Amniotic stem cell (primary cell): ENCODE measurements around the gene PGBD5.
A peak's percentile ranks its signal among the peaks of the same experiment; 100 is the strongest.

ENCODE experiments used
- DNase-seq: peaks from one replicate; lab custom pipeline; 2025; lab: John Stamatoyannopoulos, UW

Gene PGBD5

DNA sequence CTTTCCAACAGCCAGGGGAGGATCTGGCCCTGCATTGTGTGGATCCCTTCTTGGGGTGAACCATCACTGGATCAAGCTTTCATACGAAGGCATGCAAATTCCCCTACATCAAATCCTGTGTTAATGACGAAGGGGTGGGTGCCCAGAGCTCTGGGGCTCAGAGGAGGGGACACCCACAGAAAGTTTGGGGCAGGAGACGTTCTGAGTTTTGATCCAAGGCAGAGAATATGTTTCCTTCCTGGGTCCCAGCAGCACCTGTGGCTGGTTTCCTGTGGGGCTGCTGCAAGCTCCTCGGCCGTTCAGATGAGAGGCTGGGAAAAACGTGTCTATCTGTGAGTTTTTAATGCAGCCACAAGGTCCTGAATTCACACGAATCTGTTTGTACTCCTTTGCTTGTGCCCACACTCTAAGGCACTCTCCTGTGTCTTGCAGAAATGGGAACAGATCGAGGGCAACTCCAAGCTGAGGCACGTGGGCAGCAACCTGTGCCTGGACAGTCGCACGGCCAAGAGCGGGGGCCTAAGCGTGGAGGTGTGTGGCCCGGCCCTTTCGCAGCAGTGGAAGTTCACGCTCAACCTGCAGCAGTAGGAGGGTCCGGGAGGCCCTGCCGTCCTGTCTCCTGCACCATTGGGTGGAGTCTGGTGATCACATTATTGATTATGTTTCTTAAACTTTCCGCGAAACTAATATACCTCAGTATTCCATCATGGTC lies 147.1 kb downstream of the PGBD5 start:
- no peak for DNase-seq

- no peak for DNase-seq
These were observed 147.8 kb downstream of the PGBD5 start for GRCh38 chr1:230278376-230278775.

- DNase-seq = no peak
These were observed 148.7 kb downstream of the PGBD5 start for GRCh38 chr1:230277201-230278025.

- no peak for DNase-seq
These were observed 149.7 kb downstream of the PGBD5 start for GRCh38 chr1:230276401-230276800.

DNA sequence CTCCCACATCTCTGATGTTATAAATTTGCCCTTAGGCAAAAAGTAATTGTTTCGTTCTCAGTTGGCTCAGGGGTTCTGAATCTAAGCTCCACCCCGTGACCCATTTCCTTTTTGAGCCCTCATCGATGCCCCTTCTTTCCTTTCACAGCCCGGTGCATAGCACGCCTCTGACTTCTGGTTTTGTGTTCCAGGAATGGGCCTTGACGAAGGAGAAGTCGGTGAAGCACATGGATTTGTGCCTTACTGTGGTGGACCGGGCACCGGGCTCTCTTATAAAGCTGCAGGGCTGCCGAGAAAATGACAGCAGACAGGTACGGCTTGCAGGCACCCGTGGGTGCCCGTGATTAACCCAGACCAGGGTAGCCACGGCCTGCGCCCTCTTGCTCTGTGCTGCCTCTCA lies 151.9 kb downstream of the PGBD5 start:
- DNase-seq = no peak

DNA sequence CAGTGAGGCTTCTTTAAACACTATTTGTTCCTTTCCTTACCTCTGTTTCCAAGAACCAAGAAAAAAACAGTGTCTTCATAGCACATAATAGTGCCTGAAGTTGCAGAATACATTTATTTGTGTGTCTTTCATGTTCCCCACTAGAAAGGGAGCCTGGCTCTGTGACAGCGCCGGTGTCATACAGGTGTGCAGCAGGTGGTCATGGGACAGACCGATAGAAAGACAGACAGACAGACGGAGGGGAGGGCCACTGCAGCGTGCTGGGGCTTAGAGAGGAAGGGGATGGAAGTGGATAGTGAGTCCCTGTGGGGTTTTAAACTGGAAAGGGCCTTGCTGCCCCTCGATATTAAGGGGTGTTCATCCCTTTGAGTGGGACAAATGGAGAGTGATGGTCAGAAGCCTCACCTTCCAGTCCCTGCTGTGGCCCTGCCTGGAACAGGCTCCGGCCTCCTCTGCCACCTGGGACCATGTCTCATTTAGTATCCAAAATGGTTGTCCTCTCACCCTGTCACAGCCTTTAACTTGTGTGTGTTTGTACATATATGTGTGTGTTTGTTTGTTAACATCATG lies 152.9 kb downstream of the PGBD5 start:
- DNase-seq = no peak

DNA sequence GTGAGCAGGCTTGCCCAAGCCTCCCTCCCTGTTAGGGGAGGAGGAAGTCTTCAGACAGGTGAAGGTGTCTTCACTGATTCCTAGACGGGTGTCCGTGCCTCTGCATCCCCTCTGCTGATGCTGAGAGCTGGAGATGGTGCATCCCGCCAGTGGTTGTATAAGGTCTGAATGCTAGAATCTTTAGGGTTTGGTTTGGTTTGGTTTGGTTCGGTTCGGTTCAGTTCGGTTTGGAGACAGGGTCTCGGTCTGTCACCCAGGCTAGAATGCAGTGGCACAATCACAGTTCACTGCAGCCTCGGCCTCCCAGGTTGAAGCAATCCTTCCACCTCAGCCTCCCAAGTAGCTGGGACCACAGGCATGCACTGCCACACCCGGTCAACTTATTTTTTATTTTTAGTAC lies 153.6 kb downstream of the PGBD5 start:
- DNase-seq = no peak

DNA sequence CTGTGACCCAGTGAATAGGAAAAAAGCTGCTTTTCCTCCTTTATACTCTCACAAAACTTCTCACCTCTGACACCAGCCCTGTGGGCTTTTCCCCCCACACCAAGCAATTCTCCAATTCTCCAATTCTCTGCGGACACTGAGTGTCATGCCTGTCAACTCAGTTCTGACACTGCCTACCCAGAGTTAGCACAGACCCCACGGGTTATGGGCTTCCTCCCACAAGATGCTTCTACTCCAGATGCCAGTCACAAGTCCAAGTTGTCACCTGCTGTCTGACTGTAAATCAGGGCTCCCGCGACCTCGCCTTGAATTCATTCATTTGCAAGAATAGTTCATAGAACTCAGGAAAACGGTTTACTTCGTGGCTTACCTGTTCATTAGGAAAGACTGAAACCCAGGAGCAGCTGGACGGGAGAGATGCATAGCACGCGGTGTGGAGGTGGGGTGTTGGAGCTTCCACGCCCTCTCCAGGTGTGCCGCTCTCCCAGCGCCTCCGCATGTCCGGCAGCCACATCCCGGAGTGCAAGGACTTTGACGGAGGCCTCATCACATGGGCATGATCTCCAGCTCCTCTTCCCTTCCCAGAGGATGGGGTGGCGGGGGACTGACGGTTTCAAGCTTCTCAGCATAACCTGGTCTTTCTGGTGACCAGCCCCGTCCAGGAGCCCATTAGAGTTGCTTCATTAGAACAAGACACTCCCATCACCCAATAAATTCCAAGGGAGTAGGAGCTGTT lies 154.7 kb downstream of the PGBD5 start:
- DNase-seq = no peak

DNA sequence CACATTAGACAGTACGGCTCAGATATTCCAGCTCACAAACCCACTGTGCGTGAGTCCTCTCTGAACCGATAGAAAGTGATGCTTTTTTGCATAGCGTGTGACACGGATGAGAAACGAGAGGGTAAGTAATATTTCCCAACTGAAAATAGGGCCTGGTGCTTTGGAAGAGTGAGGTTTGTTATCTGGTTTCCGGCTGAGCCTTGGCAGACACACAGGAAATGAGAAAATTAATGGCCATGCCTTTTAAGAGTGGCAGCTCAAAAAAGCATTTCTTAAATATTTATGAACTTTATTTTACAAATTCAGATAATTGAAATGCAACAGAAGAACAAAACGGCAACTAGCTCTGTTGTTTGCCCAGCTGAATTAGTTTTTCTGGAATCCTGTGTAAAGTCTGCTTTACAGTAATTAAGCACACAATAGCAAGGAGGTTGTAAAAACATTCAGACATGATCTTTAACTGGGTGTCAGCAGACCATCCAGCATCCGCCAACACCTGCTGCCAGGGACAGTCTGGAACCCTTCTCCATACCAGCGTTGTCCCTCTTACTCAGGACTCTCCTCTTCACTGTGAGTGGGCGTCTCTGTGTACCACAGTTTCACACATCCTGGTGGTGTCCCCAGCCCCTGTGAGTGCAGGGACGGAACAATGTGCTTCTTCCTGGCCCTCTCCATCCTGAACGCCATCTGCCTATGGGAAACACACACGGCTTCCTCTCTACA lies 155.4 kb downstream of the PGBD5 start:
- no peak for DNase-seq

DNA sequence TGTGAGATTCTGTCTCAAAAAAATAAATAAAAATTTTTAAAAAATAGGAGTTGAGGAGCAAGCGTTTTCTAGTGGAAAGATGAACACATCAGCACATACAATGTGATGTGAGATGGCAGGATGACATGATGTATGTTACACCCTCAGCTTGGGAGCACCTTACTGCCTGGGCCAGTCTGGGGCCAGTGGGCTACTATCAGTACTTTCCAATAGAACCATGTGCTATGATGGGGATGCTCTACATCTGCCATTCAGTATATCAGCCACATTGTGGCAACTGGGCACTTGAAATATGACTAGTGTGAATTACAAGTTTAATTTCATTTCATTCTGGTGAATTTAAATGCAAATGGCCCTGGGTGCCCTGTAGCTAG lies 156.0 kb downstream of the PGBD5 start:
- no peak for DNase-seq

DNA sequence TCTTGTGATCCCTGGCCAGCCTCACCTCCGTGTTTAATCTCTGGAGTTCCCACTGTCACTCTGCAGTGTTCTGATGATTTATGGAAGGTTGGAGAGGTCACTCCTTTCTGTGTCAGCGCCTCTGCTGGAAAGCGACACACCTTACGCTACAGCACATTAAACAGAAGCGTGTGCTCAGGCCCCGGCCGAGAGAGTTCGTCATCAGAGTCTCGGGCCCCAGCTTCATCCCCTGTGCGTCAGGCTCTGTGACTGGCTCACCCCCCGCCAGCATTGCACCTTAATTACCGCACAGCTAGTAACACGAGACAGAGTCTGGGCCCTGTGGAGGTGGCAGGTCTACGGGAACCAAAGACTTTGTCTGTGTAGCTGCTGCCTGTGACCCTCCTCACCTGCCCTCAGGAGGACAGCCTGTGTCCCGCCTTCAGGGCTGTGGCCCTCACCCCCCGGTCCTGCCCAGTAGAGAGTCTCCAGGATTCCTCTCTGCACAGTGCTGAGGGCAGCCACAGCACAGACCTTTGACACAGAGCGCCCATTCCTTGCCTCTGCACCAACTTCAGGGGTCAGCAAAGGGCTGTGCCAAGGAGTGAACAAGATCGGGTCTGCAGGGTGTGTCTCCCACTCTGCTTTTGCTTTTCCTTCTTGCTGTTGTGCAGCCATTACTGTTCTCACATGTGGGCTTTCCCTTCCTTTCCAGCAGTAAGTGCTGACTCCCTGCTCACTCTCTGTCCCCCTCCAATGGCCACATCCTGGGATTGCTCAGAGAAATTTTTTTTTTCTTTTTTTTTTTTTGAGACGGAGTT lies 157.6 kb downstream of the PGBD5 start:
- DNase-seq = peak; percentile 39

DNA sequence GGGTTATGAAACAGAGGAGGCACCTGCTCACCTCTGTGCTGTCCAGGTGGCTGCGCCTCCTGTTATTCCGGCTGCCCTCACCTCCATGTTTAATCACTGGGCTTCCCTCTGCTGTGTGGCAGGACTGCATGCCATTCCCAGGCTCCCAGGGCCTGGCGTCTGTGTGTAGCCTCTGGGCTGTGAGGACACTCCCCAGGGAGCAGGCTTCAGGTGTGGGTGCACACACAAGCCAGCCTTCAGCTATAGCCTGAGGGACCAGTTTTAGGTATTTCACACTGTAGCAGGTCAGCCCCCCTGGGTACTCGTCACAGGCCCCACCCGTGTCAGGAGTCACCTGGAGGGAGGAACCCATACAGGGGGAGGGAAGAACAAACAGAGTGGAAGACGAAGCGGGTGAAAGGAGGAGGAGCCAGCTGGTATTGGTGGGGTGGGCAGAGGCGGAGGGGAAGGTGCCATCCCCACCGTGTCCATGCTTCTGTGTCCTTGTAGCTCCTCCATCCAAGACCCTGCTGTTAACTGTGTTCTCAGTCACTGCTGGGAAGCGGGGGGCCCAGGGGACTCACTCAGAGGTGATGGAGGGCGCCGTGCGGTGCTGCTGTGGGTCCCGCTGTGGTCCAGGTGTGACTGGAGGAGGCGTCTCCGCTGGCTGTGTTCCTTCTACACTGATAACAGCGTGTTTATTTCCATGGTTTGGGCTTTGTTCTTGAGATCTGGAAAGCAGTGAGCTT lies 158.6 kb downstream of the PGBD5 start:
- DNase-seq = no peak

- DNase-seq = no peak
These were observed 159.7 kb downstream of the PGBD5 start for GRCh38 chr1:230266456-230266855.

- DNase-seq = no peak
These were observed 160.7 kb downstream of the PGBD5 start for GRCh38 chr1:230265200-230266115.
